HCEC 1CT (cell line): Measurements from ENCODE around the gene TTLL5.
A peak's percentile ranks its signal among the peaks of the same experiment; 100 is the strongest.

ENCODE experiments used
- DNase-seq: peaks from one replicate; pipeline ENCODE4 v3.0.0-alpha.2; 2017

Gene TTLL5, protein sequence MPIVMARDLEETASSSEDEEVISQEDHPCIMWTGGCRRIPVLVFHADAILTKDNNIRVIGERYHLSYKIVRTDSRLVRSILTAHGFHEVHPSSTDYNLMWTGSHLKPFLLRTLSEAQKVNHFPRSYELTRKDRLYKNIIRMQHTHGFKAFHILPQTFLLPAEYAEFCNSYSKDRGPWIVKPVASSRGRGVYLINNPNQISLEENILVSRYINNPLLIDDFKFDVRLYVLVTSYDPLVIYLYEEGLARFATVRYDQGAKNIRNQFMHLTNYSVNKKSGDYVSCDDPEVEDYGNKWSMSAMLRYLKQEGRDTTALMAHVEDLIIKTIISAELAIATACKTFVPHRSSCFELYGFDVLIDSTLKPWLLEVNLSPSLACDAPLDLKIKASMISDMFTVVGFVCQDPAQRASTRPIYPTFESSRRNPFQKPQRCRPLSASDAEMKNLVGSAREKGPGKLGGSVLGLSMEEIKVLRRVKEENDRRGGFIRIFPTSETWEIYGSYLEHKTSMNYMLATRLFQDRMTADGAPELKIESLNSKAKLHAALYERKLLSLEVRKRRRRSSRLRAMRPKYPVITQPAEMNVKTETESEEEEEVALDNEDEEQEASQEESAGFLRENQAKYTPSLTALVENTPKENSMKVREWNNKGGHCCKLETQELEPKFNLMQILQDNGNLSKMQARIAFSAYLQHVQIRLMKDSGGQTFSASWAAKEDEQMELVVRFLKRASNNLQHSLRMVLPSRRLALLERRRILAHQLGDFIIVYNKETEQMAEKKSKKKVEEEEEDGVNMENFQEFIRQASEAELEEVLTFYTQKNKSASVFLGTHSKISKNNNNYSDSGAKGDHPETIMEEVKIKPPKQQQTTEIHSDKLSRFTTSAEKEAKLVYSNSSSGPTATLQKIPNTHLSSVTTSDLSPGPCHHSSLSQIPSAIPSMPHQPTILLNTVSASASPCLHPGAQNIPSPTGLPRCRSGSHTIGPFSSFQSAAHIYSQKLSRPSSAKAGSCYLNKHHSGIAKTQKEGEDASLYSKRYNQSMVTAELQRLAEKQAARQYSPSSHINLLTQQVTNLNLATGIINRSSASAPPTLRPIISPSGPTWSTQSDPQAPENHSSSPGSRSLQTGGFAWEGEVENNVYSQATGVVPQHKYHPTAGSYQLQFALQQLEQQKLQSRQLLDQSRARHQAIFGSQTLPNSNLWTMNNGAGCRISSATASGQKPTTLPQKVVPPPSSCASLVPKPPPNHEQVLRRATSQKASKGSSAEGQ (N-terminal part only)

DNA sequence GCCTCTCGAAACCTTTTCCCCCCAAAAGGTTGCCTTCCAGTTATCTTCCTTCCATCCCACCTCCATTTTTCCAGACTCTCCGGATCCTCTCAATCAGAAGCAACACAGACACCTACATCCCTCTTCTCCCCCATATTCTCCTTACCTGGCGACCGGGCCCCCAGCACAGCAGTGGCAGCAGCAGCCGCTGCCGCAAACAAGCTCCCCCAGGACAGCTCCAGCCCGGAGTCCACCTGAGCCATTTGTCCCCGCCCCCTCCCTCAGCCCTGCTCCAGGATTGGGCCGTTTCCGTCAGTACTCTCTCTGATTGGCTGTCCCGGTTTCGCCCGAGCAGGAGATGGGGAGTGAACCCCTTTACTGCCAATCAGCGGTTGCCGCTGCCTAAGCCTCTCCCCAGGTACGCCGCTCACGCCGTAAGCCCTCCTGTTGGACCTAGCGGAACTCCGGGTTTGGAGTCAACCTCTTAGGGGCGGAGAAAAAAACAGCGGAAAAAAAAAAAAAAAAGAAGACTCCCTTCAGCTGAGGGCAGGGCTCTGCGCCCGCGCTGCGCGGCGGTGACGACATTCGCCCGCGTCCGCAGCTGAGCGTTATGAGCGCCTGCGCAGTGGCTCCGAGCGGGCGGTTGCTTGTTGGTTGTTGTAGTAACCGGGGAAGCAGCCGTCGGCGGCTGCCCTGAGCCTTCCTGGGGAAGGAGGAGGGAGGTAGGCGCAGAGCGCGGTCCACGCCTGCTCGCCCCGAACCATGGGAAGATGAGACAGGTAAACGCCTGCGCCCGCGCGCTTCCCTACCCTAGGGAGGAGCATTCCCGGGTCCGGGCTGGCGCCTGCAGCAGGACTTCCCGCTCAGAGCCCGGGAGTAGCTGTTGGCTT is at the start of gene TTLL5, which contains the start of gene ERG28:
Gene TTLL5 (plus strand): TSS at position 617 of the 869 bp plus-strand sequence. CDS start 1,904 bp downstream, outside the sequence.
Gene ERG28 (minus strand): TSS at position 247 of the 869 bp plus-strand sequence. CDS start 3,374 bp downstream, outside the sequence.
- DNase-seq = peak; percentile 99

- DNase-seq = no peak
Observed at GRCh38 chr14:75612157-75612556, 48.9 kb upstream of the TTLL5 start.

DNA sequence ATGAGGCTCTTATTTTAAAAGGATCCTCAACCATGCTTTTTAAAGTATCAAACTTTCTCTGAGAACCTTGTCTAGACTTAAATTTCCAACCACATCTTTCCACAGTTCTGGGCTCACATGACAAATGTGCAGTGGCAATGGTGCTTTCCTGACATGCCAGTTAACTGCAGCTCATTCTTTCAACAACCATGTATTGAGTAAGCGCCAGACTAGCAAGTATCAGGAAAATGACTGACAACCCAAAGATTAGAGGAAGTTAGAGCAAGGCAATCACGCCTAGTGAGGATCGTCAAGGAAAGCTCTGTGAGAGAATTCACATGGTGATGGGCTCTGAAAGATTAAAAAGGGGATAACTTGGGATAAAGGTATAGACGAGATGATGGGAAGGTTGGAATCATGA is 46.9 kb upstream of the TTLL5 start:
- DNase-seq = no peak

DNA sequence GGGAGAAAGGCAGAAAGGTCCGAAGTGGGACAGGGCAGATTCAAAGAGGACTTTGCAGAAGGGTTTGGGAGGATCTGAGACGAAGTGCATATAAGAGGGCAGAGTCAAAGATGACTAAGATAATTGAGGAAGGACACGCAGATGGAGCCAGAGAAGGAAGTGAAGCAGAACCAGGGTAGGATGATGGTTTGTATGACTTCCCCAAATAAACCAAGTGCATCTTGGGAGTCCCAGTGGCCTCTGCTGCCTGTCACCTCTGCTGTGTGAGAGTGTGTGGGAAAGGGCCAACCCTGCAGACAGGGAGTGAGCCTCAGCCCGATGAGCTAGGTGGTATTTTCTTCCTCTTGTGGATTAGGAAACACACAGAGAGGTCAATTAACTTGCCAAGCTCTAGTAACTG is 45.8 kb upstream of the TTLL5 start:
- no peak for DNase-seq

- DNase-seq = no peak
Observed at GRCh38 chr14:75619548-75619947, 41.5 kb upstream of the TTLL5 start.

DNA sequence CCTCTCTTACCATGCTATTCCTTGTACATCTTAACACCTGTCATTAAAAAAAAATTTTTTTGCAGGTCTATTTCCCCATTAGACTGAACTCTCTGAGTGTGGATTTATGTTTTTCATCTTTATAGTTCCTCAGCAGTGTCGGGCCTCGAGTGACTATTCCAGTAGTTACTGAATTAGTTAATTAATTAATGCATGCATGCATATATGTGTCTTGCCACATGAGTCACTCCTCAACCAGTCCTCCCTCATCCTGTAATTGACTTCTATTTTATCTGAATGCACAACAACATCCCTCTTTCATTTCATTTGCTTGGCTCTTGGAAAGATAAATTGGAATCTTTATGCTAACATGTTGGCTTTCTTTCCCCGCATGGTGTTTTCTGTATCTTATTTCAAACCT is 36.0 kb upstream of the TTLL5 start:
- DNase-seq = no peak

GRCh38 chr14:75626396-75626795 is 34.6 kb upstream of the TTLL5 start:
- no peak for DNase-seq

DNA sequence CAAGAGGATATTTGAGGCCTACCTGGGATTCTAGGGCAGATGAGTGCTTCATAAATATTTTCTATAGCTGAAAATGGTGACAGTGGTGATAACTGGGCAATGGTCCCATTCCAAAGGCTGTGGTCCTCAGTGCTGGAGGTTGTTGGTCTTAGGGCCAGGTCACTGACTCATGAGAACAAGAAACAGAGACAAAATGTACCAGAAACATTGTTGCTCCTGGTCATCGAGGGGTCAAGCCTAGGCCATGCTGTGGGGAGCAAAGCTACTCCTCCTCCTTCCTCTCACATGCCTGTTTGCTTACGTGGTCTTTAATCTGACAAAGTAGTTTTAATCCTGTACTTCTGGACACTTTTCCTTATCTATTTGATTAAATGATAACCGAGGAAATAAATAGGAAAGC is 34.2 kb upstream of the TTLL5 start:
- DNase-seq = peak; percentile 39

- no peak for DNase-seq
Observed at GRCh38 chr14:75627406-75627805, 33.6 kb upstream of the TTLL5 start.

GRCh38 chr14:75628816-75629215 is 32.2 kb upstream of the TTLL5 start:
- no peak for DNase-seq

DNA sequence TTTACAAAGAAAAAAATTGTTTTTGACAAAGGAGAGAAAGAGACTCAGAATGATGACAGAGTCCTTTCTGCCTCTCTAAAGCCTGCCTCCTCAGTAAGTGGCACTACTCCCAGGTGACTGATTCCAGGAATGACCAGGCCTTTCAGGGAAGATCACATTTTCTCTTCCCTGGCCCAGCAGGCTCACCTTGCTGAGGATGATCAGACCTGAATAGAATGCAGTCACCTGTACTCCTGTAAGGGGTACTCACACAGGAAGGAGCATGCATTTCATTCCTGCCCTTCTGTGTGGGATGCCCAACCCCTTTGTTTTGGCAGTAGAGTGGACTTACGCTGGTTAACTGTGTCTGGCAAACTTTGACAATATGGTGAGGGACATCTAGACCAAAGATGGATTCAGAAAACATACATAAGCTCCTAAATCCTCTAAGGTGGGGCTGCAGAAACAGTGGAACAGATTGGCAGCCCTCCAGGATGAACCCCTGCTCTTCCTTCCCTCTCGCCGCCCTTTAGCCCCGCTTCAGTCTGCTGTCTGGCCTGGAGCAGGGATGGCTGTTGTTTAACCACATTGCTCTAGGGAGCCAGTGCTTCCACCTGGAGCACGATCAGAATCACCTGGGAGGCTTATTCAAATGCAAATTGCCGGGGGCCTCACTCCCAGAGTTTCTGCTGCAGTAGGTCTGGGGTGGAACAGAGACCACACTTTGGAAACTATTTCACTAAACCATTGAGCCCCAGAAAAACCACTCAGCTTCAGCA is 30.2 kb upstream of the TTLL5 start:
- no peak for DNase-seq

DNA sequence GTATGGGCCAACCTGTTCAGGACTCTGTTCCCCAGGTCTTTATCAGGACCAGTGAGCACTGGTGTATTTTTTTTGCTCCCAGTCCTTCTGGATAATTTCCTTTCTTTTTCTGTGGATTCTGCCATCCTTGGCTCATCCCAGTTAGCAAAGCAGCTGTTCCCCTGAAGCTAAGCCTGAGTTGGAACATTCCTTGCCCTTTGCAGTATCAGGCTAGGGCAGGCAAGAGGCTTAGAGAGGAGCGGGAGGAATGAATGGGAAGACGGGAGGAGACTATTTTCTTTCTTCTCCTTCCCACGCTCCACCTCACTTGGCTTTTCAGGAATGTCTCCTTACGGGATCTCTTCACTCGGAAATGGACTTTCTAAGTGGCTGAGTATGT is 29.6 kb upstream of the TTLL5 start:
- no peak for DNase-seq

- DNase-seq = no peak
Observed at GRCh38 chr14:75634848-75635247, 26.2 kb upstream of the TTLL5 start.

- no peak for DNase-seq
Observed at GRCh38 chr14:75636100-75636692, 24.9 kb upstream of the TTLL5 start.

- no peak for DNase-seq
Observed at GRCh38 chr14:75640876-75641275, 20.2 kb upstream of the TTLL5 start.

GRCh38 chr14:75643985-75644384 is 17.1 kb upstream of the TTLL5 start:
- DNase-seq = no peak

GRCh38 chr14:75645056-75645455 is 16.0 kb upstream of the TTLL5 start:
- DNase-seq = no peak

GRCh38 chr14:75646762-75647161 is 14.3 kb upstream of the TTLL5 start:
- no peak for DNase-seq

- DNase-seq = peak; percentile 19
Observed at GRCh38 chr14:75647640-75648039, 13.4 kb upstream of the TTLL5 start.

DNA sequence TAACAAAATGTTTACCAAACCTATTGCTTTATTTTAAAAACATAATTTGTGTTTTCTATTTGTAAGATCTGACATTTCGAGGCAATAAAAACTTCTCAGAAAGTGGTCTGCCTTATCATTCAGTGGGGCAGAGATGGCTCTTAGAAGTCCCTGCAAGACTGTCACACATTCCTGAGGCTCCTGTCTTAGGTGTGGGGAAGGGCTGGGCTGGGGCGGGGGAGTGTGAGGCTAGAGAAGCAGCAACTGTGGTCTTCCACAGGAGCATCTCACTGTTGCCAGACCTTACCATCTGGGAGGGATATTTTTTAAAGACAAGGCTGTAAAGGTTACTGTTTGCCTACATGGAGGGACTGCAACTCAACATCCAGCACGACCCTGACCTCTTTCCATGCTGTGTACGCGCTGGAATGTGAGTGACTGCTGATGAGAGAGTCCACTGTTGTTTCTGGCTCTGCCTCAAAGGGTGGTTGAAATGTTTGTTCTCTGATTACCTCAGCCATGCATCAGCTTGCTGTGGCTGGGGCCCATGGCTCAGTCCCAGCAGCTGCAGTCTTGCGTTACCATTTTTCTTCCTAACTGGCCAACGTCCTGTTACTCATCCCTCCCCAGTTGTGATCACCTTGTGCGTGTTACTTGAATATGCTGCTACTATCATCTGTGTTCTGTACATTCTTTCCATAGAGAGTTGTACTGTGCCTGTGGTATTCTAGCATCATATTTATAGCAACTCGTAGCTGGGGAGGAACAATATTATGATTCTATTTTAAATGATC is 12.8 kb upstream of the TTLL5 start:
- DNase-seq = peak; percentile 98
